Measurements from ENCODE around the gene TEX35. TPM values are rescaled to one million over a fixed set of nuclear protein-coding genes. Genes with fewer than 3 reads are reported as not detected.
"Not testable (repeated sequence)": the region's sequence is repeated elsewhere in the genome, so short reads cannot be mapped to it uniquely, and the experiment has no call there.

Gene TEX35
- total RNA-seq, 1 donor from 2014 or later = not detected

DNA sequence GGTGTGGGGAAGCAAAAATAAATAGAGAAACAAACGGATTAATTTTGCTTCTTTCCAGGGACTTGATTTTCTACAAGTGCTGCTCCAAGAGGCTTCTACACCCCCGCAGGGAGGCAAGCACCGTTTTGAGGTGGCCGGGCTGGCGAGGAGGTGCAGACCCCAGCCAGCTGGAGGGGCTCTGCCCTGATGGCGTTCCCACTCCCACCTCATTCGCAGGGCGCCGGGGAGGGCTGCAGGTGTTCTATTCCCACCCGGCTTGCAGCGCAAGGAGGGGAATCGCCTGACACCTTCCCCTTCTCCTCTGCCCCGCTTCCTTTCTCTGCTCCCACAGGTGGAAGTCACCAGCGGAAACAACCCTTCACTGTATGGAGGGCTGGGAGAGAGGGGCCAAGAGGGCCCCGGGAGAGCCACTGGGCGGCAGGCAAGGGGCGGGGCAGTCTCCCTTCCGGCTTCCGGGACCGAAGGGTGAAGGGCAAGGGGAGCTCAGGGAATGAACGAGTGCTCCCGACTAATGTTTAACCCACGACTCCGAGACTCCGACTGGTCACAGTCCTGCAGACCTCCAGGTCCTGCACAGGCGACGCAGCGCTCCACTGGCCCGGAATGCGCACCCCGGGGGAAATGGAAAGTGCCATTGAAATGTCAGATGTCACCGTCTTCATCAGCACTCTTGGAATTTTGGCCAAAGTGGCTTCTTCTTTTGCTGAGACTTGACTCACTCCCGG, 29.1 kb downstream of the TEX35 start:
- no peak for DNase-seq (ENCODE audit: low read depth)

DNA sequence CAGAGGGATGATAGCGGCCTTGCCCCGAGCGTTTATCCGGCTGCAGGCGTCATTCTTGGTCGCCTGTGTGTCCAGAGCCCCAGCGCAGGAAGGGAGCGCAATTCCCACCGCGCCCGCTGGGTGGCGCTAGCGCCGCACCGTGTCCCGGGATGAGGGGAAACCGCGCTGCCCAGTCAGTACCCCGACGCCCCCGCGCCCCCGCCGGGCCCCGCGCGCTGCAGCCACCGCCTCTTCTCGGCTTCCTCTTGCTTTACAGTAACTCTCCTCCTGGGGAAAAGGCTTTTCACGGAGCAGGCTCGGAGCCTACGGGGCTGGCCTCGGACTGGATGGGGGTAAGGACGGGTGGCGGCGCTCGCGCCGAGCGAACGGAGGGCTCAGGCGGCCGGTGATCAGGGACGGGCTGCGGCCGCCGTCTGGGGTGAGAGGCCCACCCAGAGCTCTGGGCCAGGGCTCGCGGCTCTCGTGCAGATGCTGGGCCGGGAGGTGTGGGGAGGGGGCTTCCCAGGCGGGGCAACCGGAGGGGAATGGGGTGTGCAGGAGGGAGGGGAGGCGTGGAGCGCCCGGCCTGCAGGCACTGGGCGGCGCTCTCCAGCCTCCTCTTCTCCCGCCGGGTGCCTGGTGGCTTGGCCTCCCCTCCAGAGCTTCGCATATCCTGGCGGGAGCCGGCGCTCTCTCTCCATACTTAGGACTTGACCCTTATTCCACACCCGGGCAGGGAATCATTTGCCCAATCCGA, 29.8 kb downstream of the TEX35 start:
- DNase-seq (ENCODE audit: low read depth) = peak; percentile 44

DNA sequence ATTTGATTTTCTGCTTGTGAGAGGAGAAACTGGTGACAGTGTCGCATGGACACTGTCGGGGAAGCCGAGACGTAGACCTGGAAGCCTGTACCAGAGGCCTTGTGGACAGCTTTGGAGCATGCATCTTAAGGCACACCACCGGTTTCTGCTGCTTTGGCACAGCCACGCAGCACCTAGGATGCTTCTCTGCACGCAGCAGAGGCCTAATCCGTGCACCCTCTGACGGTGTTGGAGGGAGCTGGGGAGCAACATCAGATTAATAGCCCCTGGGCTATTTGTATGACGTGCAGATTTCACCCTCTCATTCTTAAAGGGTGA, 30.3 kb downstream of the TEX35 start:
- peak; percentile 14 for DNase-seq (ENCODE audit: low read depth)

DNA sequence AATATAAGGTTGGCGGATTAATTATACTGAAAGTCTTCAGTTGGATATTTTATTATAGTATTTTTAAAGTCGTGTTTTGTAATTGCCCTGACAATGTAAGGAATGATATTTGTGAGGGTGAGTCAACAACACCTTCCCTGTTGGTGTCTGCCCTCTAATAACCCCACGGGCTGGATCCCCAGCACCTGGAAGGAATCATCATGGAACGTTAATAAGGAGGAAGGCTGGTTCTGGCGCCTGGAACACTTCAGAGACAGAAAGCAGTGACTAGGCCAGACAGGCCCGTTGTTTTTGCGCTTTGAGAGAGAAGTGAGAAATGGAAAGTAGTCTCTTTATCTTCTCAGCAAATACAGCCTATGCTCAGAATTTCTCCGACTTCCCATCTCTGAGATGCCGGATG, 31.6 kb downstream of the TEX35 start:
- no peak for DNase-seq (ENCODE audit: low read depth)

DNA sequence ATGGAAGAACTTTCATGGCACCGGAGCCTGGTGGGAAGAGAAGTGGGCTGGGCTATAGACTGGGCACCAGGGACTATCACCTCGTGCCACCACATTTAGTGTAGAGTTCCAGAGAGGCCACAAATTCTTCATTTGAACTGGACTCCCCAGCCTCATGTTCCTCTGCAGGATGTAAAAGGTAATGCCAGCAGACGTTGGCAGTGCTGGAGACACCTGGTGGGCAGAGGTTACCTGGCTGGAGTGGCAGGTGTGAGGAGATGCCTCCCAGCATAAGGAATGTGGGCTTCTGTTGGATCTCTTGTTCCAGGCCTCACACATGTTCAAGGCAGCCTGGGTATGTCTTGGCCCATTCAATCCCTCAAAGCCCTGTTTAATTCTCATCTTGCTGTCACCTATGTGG, 35.2 kb downstream of the TEX35 start:
- no peak for DNase-seq (ENCODE audit: low read depth)

DNA sequence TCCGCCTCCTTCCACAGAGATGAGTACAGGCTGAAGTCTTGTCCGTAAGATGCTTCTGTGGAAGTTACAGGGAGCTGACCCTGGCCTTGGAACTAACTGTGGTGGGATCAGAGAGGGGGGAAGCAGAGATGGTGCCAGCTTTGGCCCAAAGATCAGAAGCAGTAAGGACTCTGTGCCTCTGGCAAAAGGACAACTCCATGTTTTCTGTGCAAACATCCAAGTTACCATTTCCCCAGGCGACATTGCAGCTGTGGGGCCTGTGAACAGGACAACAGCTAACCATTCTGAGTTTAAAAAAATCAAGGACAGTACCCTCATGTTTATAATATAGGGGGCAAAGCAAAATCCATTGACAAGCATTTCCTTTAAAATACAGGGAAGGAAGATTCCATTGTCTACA, 38.4 kb downstream of the TEX35 start:
- no peak for DNase-seq (ENCODE audit: low read depth)

DNA sequence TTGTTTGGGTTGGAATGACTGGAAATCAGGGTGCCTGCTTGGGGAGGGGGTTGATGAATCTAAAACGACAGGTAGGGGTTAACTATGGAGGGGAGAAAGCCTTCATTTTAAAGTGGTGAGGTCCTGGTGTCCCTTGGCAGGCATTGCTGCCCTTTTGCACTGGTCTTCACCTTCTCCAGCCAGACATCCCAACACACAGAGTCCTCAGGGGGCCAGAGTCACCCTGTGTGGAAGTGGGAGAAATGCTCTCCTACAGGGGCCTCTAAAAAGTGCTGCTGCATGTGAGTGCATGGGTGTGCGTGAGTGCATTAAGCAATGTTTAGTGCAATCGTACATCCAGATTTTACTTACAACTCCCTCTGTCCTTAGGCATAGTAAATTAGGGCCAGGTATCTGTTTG, 39.0 kb downstream of the TEX35 start:
- DNase-seq (ENCODE audit: low read depth) = no peak

DNA sequence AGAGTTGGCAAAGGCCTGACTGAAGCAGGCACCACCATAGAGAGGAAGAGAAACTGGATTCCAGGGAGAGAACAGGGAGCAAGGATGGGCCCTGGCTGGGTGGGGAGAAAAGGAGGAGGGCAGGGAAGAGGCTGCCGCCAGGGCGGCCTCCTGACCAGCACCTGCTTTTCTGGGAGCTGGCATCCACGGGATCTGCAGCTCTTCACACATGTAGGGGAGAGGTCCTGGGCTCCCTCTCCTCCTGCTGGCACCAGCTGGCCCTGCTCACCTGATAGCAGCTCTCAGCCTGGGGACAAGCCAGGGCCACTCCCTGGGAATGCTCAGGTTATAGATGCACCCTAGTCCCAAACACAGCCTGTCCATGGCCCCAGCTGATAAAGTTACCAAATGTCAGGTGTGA, 39.9 kb downstream of the TEX35 start:
- DNase-seq (ENCODE audit: low read depth) = no peak

DNA sequence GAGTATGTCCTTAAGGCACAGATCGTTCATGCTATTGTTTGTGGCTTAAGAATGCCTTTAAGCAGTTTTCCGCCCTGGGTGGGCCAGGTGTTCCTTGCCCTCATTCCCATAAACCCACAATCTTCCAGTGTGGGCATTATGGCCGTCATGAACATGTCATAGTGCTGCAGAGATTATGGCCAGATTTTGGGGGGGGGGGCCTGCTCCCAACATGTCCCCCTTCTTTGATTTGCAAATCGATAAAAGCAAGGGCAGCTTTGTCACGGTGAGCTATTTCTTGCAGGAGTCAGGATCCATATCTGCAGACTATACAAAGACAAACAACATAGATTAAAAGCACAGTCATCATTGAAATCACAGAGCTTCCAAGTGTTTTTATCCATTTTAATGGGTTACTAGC, 41.4 kb downstream of the TEX35 start:
- DNase-seq (ENCODE audit: low read depth) = not testable (repeated sequence)

DNA sequence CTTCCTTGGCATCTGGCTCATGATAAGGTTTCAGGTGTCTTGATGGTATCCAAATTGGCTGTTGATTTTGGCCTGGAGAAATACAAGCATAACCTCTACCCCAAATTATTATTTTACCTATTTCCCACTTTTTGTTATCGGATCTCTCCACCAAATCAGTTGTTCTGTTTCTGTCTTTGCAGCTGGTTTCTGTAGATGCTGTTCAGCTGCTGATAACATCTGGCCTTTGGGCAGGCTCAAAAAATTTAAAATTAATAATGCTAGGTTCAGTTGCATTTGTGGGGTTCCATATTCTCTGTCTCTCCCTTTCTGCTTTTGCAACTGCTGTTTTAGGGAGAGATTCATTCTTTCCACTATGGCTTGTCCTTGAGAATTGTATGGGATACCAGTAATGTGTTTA, 42.7 kb downstream of the TEX35 start:
- DNase-seq (ENCODE audit: low read depth) = not testable (repeated sequence)

DNA sequence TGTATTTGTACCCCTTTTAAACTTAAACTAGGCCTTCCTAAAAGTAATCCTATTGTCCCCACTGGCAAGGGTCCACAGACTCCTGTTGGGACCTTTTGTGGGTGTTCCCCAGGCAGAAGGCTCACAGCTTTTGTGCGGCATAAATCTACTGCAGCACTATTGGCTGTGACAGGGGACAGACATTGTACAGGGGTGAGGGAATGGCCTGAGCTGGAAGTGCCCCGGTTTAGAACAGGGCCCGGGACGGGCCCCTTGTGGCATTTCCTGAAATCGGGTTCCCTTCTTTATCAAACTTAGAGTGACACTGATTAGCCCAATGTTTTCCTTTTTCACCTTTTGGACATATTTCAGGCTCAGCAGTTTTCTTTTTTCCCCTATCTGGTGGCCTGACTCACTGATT, 45.9 kb downstream of the TEX35 start:
- not testable (repeated sequence) for DNase-seq (ENCODE audit: low read depth)

DNA sequence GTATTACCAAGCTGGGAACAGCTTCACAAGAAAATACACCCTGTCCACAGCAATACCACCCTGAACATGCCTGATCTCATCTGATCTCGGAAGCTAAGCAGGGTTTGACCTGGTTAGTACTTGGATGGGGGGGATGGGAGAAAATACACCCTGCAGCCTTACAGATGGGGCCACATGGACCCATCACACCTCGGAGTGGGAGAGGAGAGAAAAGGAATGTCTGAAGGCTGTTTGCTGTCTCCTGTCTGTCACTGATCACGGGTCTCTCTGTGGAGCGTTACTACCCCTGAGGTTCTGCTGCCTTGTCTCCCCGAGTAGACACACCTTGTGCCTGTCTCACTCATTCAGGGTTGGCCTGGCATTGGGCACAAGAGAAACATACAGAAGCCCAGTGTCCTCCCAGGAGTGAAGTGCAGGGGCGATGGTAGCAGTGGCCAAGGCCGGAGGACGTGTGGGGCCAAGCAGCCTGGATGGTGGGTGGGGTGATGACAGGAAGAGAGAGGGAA, 48.0 kb downstream of the TEX35 start:
- DNase-seq (ENCODE audit: low read depth) = no peak

DNA sequence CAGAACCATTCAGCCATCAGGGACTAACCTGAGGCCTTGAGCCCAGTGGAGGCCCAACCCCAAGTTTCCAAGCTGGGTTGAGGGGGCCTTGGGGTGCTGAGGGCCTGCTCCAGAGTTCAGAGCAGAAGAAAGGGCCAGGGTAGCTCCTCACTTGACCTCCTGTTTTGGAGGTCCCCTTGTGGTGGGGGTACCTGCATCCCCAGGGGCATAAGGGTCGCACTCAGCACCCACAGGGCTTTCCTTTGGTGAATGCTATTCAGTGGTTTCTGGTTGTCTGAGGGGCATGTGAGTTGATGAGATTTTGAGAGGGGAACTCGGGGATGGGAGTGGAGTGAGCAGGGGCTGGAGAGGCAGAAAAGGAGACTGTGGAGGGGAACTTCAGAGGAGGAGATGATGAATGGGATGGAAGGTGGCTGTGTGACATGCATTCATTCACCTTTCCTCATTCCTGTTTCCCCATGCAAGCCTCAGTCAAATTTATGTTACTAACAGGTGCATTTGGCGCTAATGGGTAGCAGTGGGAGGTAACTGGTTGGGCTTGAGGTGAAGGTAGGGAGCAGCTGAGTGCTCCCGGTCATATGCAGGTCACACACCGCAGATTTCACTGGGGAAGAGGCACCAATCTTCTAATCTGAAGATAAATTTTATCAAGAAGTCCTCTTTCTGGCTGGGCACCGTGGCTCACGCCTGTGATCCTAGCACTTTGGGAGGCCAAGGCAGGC, 50.4 kb downstream of the TEX35 start:
- no peak for DNase-seq (ENCODE audit: low read depth)

DNA sequence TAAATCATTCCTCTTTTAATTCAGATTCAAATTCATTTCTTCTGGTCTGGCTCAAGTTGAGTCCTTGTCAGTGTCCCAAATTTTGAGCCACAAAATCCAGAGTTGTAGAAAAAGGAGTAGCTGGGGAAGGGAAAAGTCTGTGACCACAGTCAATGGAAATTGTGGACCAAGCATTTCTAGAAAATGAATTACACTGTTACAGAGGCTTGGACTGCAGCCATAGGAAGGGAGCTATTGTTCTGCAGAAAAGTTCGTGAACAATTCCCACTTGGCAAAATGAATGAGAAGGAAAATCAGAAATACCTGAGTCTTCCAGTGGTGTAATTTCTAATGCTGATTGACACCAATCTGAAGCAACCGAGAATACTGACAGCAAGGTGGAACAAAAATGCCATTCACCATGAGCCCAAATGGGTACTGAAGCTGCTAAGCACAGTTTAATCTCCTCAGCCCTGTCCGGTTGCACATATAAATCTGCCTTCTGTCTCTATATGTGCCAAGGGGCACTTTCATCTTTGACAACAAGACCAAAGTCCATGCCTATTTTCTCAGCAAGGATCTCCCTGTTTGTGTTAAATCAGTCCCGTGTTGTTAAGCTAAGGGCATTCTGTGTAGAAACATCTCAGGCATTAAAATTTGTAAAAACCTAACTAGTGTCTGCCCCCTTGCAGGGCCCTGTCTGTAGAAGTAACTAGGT, 51.3 kb downstream of the TEX35 start:
- peak; percentile 39 for DNase-seq (ENCODE audit: low read depth)

DNA sequence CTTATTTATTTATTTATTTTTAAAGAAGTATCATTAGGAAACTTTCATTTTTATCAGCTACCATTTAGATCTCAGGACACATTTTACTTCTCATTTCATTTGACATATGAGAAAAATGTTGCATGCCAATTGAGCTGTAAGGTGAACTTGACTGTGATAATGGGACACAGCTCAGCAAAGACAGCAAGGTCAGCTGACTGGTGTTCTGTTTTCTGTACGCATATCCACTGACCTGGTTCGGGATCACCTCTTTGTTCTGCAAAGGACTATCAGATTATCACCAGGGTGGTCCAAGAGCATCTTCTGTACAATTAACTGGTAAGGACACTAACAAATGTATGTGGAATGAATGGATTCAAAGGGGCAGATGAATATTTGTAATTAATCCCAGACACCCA, 51.9 kb downstream of the TEX35 start:
- no peak for DNase-seq (ENCODE audit: low read depth)

DNA sequence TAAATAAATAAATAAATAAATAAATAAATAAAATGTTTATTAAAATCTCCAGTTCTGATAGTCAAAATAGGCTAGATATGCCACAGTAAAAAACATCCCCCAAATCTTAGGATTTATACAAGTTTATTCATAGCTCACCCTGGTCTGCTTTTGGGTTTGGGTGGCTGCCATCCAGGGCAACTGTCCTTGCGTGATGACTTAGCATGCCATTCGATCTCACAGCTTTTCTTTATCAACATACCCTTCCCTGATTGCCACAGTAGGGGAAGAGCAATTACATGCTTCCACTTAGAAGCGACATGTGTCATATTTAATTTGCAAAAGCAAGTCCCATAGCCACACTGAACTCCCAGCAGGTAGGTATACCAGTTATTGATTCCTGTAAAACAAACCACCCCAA, 52.7 kb downstream of the TEX35 start:
- DNase-seq (ENCODE audit: low read depth) = no peak

DNA sequence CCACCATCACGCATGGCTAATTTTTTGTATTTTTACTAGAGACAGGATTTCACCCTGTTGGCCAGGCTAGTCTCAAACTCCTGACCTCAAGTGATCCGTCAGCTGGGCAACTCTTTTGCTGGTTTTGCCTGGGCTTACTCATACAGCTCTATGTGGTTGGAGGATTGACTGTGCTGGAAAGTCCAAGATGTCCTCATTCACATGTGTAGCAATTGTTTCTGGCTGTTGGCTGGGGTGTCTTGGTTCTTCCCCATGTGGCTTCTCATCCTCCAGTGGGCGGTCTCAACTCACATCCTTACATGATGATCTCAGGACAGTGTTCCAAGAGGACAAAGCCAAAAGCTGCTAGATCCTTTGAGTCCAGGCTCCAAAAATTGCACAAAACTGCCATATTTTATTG, 53.3 kb downstream of the TEX35 start:
- DNase-seq (ENCODE audit: low read depth) = peak; percentile 27

DNA sequence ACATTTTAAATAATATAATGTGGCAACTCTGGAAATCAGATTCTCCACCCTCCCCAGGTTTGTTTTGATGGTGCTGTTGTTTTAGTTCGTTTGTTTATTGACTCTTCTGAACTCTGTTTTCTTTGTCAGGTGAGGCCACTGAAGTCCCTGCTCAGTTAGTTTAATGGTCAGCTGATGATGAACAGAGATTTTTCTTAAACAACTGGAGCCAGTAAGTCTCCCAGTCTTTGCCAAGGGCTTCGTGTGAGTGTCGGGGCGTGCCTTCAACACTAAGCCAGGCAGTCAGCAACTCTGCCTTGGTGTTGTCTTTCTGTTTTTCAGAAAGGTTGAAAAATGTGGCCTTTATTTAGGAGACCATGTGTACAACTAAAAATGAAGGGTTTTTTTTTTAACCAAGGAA, 58.9 kb downstream of the TEX35 start:
- no peak for DNase-seq (ENCODE audit: low read depth)
